Stomach (tissue), 4 donors: ENCODE data around the gene KCNN3.

Experiments used
- POLR2A ChIP-seq, 4 donors: fragments of 450-650 bp; IDR thresholded peaks; one replicate each; pipeline ENCODE4 v1.6.1; 2016; ENCODE audit warnings: antibody characterized with exemption in 4 of 4, control low read depth in 2 of 4, mild to moderate bottlenecking in 1 of 4, moderate library complexity in 1 of 4
- POLR2AphosphoS5 ChIP-seq, 3 donors: sonication (generic); formaldehyde crosslinking; IDR thresholded peaks; one replicate each; pipeline ENCODE4 v1.6.1; 2016; ENCODE audit warnings: antibody characterized with exemption in 3 of 3
- TF ChIP-seq, protein P1 (sequence below), 7 experiments: fragments of 450-650 bp in 4 of 7; fragments of 200-600 bp in 3 of 7; sonication (generic) in 3 of 7; IDR thresholded peaks; one replicate each; pipeline ENCODE4 v1.5.1; 2016 to 2019; ENCODE audit warnings: antibody characterized with exemption in 7 of 7, control low read depth in 2 of 7, mild to moderate bottlenecking in 1 of 7

DNA sequence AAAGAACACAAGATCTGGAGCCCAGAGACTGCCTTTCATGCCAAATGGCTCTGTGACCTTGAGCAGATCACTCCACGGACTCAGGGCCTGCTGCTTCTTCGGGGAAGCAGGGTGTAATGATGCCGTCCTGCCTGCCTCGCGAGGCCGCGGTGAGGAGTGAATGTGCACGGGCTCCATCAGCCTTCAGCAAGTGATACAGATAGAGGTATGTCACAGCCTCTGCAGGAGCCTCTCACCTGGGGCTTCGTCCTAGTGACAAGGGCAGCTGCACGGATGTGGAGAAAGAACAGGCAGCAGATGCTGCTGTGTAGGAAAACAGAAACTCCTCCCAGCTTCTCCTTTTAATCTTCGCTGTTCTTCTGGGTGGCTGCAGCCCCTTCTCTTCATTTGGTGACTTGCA lies 127.5 kb downstream of the KCNN3 start:
- TF ChIP-seq, protein P1, sequence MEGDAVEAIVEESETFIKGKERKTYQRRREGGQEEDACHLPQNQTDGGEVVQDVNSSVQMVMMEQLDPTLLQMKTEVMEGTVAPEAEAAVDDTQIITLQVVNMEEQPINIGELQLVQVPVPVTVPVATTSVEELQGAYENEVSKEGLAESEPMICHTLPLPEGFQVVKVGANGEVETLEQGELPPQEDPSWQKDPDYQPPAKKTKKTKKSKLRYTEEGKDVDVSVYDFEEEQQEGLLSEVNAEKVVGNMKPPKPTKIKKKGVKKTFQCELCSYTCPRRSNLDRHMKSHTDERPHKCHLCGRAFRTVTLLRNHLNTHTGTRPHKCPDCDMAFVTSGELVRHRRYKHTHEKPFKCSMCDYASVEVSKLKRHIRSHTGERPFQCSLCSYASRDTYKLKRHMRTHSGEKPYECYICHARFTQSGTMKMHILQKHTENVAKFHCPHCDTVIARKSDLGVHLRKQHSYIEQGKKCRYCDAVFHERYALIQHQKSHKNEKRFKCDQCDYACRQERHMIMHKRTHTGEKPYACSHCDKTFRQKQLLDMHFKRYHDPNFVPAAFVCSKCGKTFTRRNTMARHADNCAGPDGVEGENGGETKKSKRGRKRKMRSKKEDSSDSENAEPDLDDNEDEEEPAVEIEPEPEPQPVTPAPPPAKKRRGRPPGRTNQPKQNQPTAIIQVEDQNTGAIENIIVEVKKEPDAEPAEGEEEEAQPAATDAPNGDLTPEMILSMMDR (IDR thresholded peaks at IDR 0.05) = no peak
- TF ChIP-seq POLR2AphosphoS5 (IDR thresholded peaks at IDR 0.05) (no peak), POLR2A (IDR thresholded peaks at IDR 0.05) (no peak)
